SK-N-SH (cell line): ENCODE measurements around the gene SPDYE1.
"Not testable (repeated sequence)": the region's sequence is repeated elsewhere in the genome, so short reads cannot be mapped to it uniquely, and the experiment has no call there.

Source experiments
- POLR2AphosphoS5 ChIP-seq: IDR thresholded peaks from 2 replicates; pipeline ENCODE4 v1.6.1; 2012; ENCODE audit warnings: low read depth, low read length
- RAD21 ChIP-seq: IDR thresholded peaks from 2 replicates; pipeline ENCODE4 v1.6.1; 2012; ENCODE audit warnings: mild to moderate bottlenecking, low read length
- YY1 ChIP-seq: IDR thresholded peaks from 2 replicates; pipeline ENCODE4 v1.4.0; 2012; ENCODE audit warnings: low read depth, mild to moderate bottlenecking
- TF ChIP-seq, protein P1 (sequence below): fragments of 150-350 bp; IDR thresholded peaks from 2 replicates; pipeline ENCODE4 v1.6.1; 2017; ENCODE audit warnings: antibody characterized with exemption, low read length, low read depth, borderline replicate concordance
- TF ChIP-seq, protein P2 (sequence below): IDR thresholded peaks from 2 replicates; pipeline ENCODE4 v1.6.1; 2012; ENCODE audit warnings: mild to moderate bottlenecking, low read depth, low read length, moderate library complexity
- TF ChIP-seq, protein P3 (sequence below): IDR thresholded peaks from 2 replicates; pipeline ENCODE4 v1.4.0; 2012; ENCODE audit warnings: low read depth, borderline replicate concordance
- TF ChIP-seq, protein P4 (sequence below): fragments of 200-600 bp; sonication (generic); IDR thresholded peaks from 2 replicates; pipeline ENCODE4 v1.6.1; 2017; ENCODE audit warnings: antibody characterized with exemption, mild to moderate bottlenecking, moderate library complexity
- TF ChIP-seq, protein P5 (sequence below): IDR thresholded peaks from 2 replicates; pipeline ENCODE4; 2012

DNA sequence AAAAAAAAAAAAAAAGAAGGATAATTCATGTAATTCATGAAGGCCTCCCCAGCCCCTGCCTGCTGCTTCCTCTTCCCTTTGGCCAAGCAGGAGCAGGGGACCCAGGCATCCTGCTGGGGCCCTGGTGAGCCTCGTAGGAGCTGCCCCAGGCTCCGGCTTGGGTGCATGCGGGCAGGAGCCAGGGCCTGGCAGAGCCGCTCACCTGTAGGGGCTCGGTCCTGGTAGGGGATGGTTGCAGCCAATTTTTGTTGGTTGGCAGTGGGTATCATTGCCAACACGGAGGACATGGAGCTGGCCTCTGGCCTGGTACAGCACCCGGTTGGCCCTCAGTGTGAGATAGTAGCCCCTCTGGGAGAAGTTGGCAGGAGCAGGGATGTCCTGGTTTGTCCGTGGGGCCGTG is 10.2 kb upstream of the SPDYE1 start:
- not testable (repeated sequence) for TF ChIP-seq YY1, POLR2AphosphoS5, RAD21
- TF ChIP-seq, protein P1, sequence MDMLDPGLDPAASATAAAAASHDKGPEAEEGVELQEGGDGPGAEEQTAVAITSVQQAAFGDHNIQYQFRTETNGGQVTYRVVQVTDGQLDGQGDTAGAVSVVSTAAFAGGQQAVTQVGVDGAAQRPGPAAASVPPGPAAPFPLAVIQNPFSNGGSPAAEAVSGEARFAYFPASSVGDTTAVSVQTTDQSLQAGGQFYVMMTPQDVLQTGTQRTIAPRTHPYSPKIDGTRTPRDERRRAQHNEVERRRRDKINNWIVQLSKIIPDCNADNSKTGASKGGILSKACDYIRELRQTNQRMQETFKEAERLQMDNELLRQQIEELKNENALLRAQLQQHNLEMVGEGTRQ = not testable (repeated sequence)
- TF ChIP-seq, protein P2, sequence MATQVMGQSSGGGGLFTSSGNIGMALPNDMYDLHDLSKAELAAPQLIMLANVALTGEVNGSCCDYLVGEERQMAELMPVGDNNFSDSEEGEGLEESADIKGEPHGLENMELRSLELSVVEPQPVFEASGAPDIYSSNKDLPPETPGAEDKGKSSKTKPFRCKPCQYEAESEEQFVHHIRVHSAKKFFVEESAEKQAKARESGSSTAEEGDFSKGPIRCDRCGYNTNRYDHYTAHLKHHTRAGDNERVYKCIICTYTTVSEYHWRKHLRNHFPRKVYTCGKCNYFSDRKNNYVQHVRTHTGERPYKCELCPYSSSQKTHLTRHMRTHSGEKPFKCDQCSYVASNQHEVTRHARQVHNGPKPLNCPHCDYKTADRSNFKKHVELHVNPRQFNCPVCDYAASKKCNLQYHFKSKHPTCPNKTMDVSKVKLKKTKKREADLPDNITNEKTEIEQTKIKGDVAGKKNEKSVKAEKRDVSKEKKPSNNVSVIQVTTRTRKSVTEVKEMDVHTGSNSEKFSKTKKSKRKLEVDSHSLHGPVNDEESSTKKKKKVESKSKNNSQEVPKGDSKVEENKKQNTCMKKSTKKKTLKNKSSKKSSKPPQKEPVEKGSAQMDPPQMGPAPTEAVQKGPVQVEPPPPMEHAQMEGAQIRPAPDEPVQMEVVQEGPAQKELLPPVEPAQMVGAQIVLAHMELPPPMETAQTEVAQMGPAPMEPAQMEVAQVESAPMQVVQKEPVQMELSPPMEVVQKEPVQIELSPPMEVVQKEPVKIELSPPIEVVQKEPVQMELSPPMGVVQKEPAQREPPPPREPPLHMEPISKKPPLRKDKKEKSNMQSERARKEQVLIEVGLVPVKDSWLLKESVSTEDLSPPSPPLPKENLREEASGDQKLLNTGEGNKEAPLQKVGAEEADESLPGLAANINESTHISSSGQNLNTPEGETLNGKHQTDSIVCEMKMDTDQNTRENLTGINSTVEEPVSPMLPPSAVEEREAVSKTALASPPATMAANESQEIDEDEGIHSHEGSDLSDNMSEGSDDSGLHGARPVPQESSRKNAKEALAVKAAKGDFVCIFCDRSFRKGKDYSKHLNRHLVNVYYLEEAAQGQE = not testable (repeated sequence)
- TF ChIP-seq, protein P3, sequence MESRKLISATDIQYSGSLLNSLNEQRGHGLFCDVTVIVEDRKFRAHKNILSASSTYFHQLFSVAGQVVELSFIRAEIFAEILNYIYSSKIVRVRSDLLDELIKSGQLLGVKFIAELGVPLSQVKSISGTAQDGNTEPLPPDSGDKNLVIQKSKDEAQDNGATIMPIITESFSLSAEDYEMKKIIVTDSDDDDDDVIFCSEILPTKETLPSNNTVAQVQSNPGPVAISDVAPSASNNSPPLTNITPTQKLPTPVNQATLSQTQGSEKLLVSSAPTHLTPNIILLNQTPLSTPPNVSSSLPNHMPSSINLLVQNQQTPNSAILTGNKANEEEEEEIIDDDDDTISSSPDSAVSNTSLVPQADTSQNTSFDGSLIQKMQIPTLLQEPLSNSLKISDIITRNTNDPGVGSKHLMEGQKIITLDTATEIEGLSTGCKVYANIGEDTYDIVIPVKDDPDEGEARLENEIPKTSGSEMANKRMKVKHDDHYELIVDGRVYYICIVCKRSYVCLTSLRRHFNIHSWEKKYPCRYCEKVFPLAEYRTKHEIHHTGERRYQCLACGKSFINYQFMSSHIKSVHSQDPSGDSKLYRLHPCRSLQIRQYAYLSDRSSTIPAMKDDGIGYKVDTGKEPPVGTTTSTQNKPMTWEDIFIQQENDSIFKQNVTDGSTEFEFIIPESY = not testable (repeated sequence)
- TF ChIP-seq, protein P4, sequence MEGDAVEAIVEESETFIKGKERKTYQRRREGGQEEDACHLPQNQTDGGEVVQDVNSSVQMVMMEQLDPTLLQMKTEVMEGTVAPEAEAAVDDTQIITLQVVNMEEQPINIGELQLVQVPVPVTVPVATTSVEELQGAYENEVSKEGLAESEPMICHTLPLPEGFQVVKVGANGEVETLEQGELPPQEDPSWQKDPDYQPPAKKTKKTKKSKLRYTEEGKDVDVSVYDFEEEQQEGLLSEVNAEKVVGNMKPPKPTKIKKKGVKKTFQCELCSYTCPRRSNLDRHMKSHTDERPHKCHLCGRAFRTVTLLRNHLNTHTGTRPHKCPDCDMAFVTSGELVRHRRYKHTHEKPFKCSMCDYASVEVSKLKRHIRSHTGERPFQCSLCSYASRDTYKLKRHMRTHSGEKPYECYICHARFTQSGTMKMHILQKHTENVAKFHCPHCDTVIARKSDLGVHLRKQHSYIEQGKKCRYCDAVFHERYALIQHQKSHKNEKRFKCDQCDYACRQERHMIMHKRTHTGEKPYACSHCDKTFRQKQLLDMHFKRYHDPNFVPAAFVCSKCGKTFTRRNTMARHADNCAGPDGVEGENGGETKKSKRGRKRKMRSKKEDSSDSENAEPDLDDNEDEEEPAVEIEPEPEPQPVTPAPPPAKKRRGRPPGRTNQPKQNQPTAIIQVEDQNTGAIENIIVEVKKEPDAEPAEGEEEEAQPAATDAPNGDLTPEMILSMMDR = not testable (repeated sequence)
- TF ChIP-seq, protein P5, sequence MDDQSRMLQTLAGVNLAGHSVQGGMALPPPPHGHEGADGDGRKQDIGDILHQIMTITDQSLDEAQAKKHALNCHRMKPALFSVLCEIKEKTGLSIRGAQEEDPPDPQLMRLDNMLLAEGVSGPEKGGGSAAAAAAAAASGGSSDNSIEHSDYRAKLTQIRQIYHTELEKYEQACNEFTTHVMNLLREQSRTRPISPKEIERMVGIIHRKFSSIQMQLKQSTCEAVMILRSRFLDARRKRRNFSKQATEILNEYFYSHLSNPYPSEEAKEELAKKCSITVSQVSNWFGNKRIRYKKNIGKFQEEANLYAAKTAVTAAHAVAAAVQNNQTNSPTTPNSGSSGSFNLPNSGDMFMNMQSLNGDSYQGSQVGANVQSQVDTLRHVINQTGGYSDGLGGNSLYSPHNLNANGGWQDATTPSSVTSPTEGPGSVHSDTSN = not testable (repeated sequence)
